Measurements from ENCODE around the gene CLASP2.
"Not testable (repeated sequence)": the region's sequence is repeated elsewhere in the genome, so short reads cannot be mapped to it uniquely, and the experiment has no call there.

CLASP2 gene

GRCh38 chr3:33682770-33683169 lies 35.3 kb downstream of the CLASP2 start:
- DNase-seq = no peak

- no peak for DNase-seq
Measured at GRCh38 chr3:33681667-33682066, 36.4 kb downstream of the CLASP2 start.

- no peak for DNase-seq
Measured at GRCh38 chr3:33678073-33678472, 40.0 kb downstream of the CLASP2 start.

GRCh38 chr3:33673436-33673835 lies 44.6 kb downstream of the CLASP2 start:
- DNase-seq = not testable (repeated sequence)

- no peak for DNase-seq
Measured at GRCh38 chr3:33668618-33669017, 49.4 kb downstream of the CLASP2 start.

GRCh38 chr3:33665294-33665693 lies 52.8 kb downstream of the CLASP2 start:
- DNase-seq = no peak

- no peak for DNase-seq
Measured at GRCh38 chr3:33664195-33664594, 53.9 kb downstream of the CLASP2 start.

GRCh38 chr3:33663042-33663441 lies 55.0 kb downstream of the CLASP2 start:
- DNase-seq = no peak

- DNase-seq = no peak
Measured at GRCh38 chr3:33659856-33660434, 58.1 kb downstream of the CLASP2 start.

GRCh38 chr3:33658991-33659848 lies 58.8 kb downstream of the CLASP2 start:
- peak; percentile 39 to 65 for DNase-seq

GRCh38 chr3:33658621-33658990 lies 59.4 kb downstream of the CLASP2 start:
- no peak for DNase-seq

GRCh38 chr3:33658039-33658438 lies 60.0 kb downstream of the CLASP2 start:
- no peak for DNase-seq

GRCh38 chr3:33652736-33653135 lies 65.3 kb downstream of the CLASP2 start:
- DNase-seq = no peak

GRCh38 chr3:33651101-33651500 lies 67.0 kb downstream of the CLASP2 start:
- DNase-seq = not testable (repeated sequence)

GRCh38 chr3:33650495-33650894 lies 67.6 kb downstream of the CLASP2 start:
- no peak for DNase-seq

GRCh38 chr3:33648793-33649192 lies 69.3 kb downstream of the CLASP2 start:
- no peak for DNase-seq

GRCh38 chr3:33646406-33646805 lies 71.6 kb downstream of the CLASP2 start:
- DNase-seq = no peak

- DNase-seq = no peak
Measured at GRCh38 chr3:33645060-33645647, 72.9 kb downstream of the CLASP2 start.

GRCh38 chr3:33644582-33644981 lies 73.5 kb downstream of the CLASP2 start:
- no peak for DNase-seq

GRCh38 chr3:33642806-33643205 lies 75.2 kb downstream of the CLASP2 start:
- no peak for DNase-seq

GRCh38 chr3:33639889-33640288 lies 78.2 kb downstream of the CLASP2 start:
- DNase-seq = no peak

- no peak for DNase-seq
Measured at GRCh38 chr3:33637482-33637881, 80.6 kb downstream of the CLASP2 start.

GRCh38 chr3:33636125-33636850 lies 81.8 kb downstream of the CLASP2 start:
- no peak for DNase-seq

- no peak for DNase-seq
Measured at GRCh38 chr3:33634262-33634661, 83.8 kb downstream of the CLASP2 start.

Measured in NCI-H187 (cell line).